Measurements from ENCODE around the gene RPS2. TPM values are rescaled to one million over a fixed set of nuclear protein-coding genes. Genes with fewer than 3 reads are reported as not detected.

Gene RPS2
- total and polyA plus RNA-seq, 2 of the 8 experiments (the other 6 are each of a cell fraction or from before 2014, with no cell fraction given): 4,042 to 16,783 TPM

- TF ChIP-seq HDAC2 (IDR thresholded peaks at IDR 0.05; ENCODE audit: borderline replicate concordance in 1 of 2, low read depth in 2 of 2, low read length in 2 of 2) (peak in 1 of 2 experiments; percentile 67; a peak in 1 of 4 replicates), PHF8 (conservative IDR thresholded peaks at IDR 0.05; ENCODE audit: low read depth, low read length) (peak; percentile 97), TAF7 (optimal IDR thresholded peaks at IDR 0.05; ENCODE audit: borderline replicate concordance, low read depth, low read length) (peak; percentile 52), SP1 (IDR thresholded peaks at IDR 0.05; ENCODE audit: low read depth, low read length) (peak; percentile 56), GABPA (IDR thresholded peaks at IDR 0.05; ENCODE audit: borderline replicate concordance, insufficient read depth, low read length) (0 out of 2 replicates have a peak, but pooled peaks have one; percentile 24)
These were observed 27.5 kb upstream of the RPS2 start (continued) for GRCh38 chr16:1991948-1992703.

All from H1 (cell line).